Adipocyte (in vitro differentiated cells): ENCODE results near the gene TNFSF8.

ENCODE experiments used
- DNase-seq: peaks from one replicate; pipeline ENCODE4 v3.0.0-alpha.2; 2015; ENCODE audit warnings: low read depth
- H3K27me3 ChIP-seq: replicated peaks from 2 replicates; pipeline ENCODE4 v1.7.0; 2013; ENCODE audit warnings: mild to moderate bottlenecking, low read length, moderate library complexity; ENCODE audit not compliant: control insufficient read depth, insufficient read depth
- H3K36me3 ChIP-seq: 2 replicates; pipeline ENCODE4 v1.7.0; 2013; ENCODE audit warnings: low read length, mild to moderate bottlenecking, moderate library complexity; ENCODE audit not compliant: control insufficient read depth, insufficient read depth, severe bottlenecking
- H3K4me1 ChIP-seq: 2 replicates; pipeline ENCODE4 v1.7.0; 2013; ENCODE audit warnings: mild to moderate bottlenecking, low read length, moderate library complexity; ENCODE audit not compliant: control insufficient read depth, insufficient read depth
- H3K4me3 ChIP-seq: 2 replicates; pipeline ENCODE4 v1.7.0; 2013; ENCODE audit warnings: mild to moderate bottlenecking, low read length, moderate library complexity
- H3K9ac ChIP-seq: 2 replicates; pipeline ENCODE4 v1.7.0; 2013; ENCODE audit warnings: mild to moderate bottlenecking, low read length, moderate library complexity
- H3K9me3 ChIP-seq: 2 replicates; pipeline ENCODE4 v1.7.0; 2013; ENCODE audit warnings: mild to moderate bottlenecking, low read length, moderate library complexity; ENCODE audit not compliant: control insufficient read depth

TNFSF8 gene

DNA sequence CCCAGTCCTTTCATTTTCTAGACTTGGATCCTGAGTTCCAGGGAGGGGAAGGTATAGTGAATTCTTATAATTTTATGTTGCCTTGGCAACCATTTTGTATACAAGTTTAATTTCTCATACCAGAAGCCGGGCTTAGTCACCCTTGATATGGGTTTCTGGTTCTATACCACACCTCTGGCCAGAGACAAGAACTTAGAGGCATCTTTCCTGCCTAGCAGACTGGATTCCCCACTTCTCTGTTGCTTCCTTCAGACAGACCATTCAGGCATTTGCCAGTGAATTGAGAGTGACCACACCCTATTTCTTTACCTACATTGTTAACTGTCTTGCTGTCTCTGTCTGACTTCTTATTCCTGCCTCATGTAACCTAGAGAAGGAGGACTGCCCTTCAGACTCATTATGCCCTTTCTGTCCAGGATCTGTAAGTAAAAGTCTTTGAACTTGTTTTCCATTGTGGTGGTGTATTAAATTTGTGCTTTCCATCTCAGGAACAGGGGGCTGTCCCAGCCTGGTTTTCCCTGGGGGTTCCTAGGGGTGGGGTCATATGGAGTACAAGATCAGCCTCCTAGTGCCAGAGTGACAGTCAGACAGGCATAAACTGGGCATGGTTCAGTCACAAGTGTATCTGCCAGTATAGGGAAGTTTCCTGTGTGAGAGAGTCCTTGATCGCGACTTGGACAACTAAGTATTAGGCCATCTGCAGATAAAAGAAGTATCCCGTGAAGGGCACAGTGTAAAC, 27.4 kb downstream of the TNFSF8 start:
- Histone ChIP-seq H3K4me1 (peaks cover 14% of the 10 kb centered on the region), H3K9me3 (no peaks in the 10 kb centered on the region), H3K4me3 (no peak overlapping the region), H3K9ac (no peak overlapping the region), H3K36me3 (no peaks in the 10 kb centered on the region), H3K27me3 (no peaks in the 10 kb centered on the region)
- DNase-seq: no peak

DNA sequence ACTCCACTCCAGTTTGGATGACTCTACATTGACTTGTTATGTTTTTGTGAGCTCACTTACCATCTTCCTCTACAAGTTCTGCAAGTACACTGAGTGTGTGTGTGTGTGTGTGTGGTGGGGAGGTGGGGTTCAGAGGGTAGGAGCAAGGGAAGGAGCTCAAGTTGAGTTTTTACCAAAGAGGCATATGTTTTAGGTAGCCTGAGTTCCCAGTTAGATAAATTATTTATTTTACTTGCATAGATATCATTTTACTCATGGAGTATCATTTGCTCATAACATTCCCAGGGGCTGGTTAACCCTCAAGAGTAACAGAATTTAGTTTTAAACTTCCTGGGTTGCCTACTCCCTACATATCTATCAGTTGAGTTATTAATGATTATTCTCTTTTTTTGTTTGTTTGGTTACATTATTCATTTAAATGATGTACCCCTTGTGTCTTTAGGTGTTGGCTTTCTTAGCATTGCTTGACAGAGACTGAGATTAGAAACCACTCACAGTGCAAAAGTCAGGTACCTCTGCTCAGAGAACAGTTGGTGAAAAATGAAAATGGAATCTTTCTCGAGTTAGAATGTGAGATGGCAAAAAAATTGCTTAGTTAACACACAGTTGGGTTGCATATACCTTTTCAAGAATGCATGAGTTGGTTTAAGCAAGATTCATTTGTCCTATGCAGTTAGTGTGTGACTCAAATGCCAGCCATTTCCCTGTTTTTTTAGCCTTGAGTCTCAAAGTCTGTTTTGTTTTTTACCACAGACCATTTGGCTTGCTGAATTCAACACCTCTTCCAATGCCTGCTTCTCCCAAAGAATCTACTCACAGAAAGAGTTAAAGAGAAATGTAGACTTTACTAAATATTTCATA, 29.2 kb downstream of the TNFSF8 start:
- H3K4me3 ChIP-seq: no peak overlapping the region
- no peaks in the 10 kb centered on the region for H3K27me3 ChIP-seq
- no peak overlapping the region for H3K9ac ChIP-seq
- no peaks in the 10 kb centered on the region for H3K9me3 ChIP-seq
- DNase-seq: peak; percentile 62
- no peaks in the 10 kb centered on the region for H3K36me3 ChIP-seq
- H3K4me1 ChIP-seq: peaks cover 16% of the 10 kb centered on the region

GRCh38 chr9:114899995-114900394, 30.4 kb downstream of the TNFSF8 start:
- Histone ChIP-seq H3K4me1 (peaks cover 28% of the 10 kb centered on the region), H3K9ac (no peak overlapping the region), H3K9me3 (no peaks in the 10 kb centered on the region), H3K4me3 (no peak overlapping the region), H3K27me3 (no peaks in the 10 kb centered on the region), H3K36me3 (no peaks in the 10 kb centered on the region)
- DNase-seq: no peak

DNA sequence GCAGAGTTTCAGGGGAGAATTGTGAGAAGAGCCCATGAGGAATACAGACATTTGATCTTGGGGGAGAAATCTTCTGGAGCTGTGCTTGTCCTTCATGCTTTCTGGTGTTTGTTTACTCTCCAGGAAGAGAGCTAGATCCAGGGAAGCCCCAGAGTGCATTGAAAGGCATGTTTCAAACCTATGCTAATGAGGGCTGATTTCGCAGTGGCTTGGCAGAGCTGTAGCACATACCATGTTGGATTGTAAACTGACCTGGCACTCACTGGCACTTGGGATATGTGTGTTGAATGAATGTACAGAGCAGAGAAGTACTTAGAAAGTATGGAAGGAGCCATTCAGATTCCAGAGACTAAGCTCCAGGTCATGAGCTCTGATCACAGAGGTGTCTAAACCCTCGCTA, 30.9 kb downstream of the TNFSF8 start:
- Histone ChIP-seq H3K36me3 (no peaks in the 10 kb centered on the region), H3K9me3 (no peaks in the 10 kb centered on the region), H3K4me1 (peaks cover 33% of the 10 kb centered on the region), H3K9ac (no peak overlapping the region), H3K4me3 (no peak overlapping the region), H3K27me3 (no peaks in the 10 kb centered on the region)
- peak; percentile 73 for DNase-seq

DNA sequence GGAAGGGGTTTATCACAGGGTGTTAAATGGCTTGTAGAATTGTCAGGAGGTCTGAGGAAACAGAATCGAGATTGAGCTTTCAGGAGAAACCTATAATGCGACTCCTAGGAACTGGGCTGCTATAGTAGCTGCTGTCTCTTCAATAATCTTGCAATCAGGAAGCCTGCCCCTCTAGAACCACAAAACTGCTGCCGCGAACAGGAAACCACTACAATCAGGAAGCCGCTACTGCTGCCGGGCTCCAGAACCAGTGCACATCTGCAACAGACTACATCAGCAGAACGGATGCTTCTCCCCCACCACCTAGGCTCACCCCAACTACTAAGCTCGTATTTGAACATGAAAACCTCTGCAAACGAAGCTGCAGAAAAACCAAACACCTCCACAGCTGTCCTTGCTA, 31.6 kb downstream of the TNFSF8 start:
- no peak for DNase-seq

GRCh38 chr9:114897196-114897595, 33.2 kb downstream of the TNFSF8 start:
- peaks cover 41% of the 10 kb centered on the region for H3K4me1 ChIP-seq
- H3K36me3 ChIP-seq: no peaks in the 10 kb centered on the region
- DNase-seq: no peak
- H3K9ac ChIP-seq: no peak overlapping the region
- no peak overlapping the region for H3K4me3 ChIP-seq
- no peaks in the 10 kb centered on the region for H3K9me3 ChIP-seq
- H3K27me3 ChIP-seq: no peaks in the 10 kb centered on the region

More for the DNA sequence above, 31.6 kb downstream of the TNFSF8 start:
- H3K9me3 ChIP-seq: no peaks in the 10 kb centered on the region
- peaks cover 40% of the 10 kb centered on the region for H3K4me1 ChIP-seq
- no peaks in the 10 kb centered on the region for H3K36me3 ChIP-seq
- H3K27me3 ChIP-seq: no peaks in the 10 kb centered on the region
- no peak overlapping the region for H3K9ac ChIP-seq
- H3K4me3 ChIP-seq: no peak overlapping the region

DNA sequence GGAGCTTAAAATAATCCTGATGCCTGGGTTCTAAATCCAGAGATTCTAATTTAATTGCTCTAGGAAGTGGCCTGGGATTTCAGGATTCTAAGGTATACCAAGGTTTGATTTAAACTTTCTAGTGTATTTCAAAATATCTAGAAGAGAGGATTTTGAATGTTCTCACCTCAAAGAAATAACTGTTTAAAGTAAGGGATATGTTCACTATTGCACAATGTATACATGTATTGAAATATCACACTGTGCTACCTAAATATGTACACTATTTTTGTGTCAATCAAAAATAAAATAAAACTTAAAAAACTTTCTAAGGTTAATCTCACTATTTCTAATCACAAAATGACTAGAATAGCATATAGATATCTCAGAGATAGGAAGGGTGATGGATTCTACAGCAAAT, 34.0 kb downstream of the TNFSF8 start:
- Histone ChIP-seq H3K27me3 (no peaks in the 10 kb centered on the region), H3K4me3 (no peak overlapping the region), H3K9ac (no peak overlapping the region), H3K36me3 (no peaks in the 10 kb centered on the region), H3K4me1 (peaks cover 39% of the 10 kb centered on the region), H3K9me3 (no peaks in the 10 kb centered on the region)
- DNase-seq: no peak

DNA sequence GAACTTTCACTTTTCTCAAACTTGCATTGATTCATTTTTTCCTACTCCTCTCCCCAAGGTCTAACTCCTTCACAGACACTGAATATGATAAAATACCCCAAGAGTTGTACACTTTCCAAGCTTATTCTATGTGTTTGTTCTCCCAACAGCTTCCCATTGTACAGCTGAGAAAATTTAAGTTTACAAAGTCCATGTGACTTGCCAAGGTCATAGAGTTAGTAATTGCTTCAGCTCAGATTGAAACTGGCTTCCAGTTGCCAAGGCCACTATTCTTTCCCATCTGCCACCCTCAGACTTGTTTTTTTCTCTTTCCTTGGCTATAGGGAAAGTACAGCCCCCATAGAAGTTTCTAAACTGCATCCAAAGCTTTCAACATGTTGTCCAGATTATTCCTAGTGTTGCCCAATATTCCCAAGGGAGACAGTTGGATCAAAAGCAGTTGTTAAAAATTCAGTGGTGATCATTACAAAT, 34.8 kb downstream of the TNFSF8 start:
- Histone ChIP-seq H3K36me3 (no peaks in the 10 kb centered on the region), H3K9me3 (no peaks in the 10 kb centered on the region), H3K4me3 (peak overlapping the region; percentile 30), H3K4me1 (peaks cover 33% of the 10 kb centered on the region), H3K9ac (peak overlapping the region; percentile 41), H3K27me3 (no peaks in the 10 kb centered on the region)
- peak; percentile 62 for DNase-seq

GRCh38 chr9:114894609-114895433, 35.6 kb downstream of the TNFSF8 start:
- Histone ChIP-seq H3K4me3 (peak overlapping the region; percentile 30), H3K4me1 (peaks cover 33% of the 10 kb centered on the region), H3K27me3 (no peaks in the 10 kb centered on the region), H3K9ac (peak overlapping the region; percentile 41), H3K9me3 (no peaks in the 10 kb centered on the region), H3K36me3 (no peaks in the 10 kb centered on the region)
- DNase-seq: peak; percentile 95

- H3K27me3 ChIP-seq: no peaks in the 10 kb centered on the region
- no peak overlapping the region for H3K9ac ChIP-seq
- DNase-seq: peak; percentile 38
- no peaks in the 10 kb centered on the region for H3K9me3 ChIP-seq
- no peaks in the 10 kb centered on the region for H3K36me3 ChIP-seq
- H3K4me1 ChIP-seq: peaks cover 29% of the 10 kb centered on the region
- H3K4me3 ChIP-seq: no peak overlapping the region
Observed at GRCh38 chr9:114894206-114894605, 36.2 kb downstream of the TNFSF8 start.
